OCI-M2 (cell line): Measurements from ENCODE around the gene TTBK2.
"Not testable (repeated sequence)": the region's sequence is repeated elsewhere in the genome, so short reads cannot be mapped to it uniquely, and the experiment has no call there.

Source experiments
- DNase-seq: peaks from one replicate; lab custom pipeline; 2025; ENCODE audit not compliant: unreplicated experiment; lab: John Stamatoyannopoulos, UW

TTBK2 gene

DNA sequence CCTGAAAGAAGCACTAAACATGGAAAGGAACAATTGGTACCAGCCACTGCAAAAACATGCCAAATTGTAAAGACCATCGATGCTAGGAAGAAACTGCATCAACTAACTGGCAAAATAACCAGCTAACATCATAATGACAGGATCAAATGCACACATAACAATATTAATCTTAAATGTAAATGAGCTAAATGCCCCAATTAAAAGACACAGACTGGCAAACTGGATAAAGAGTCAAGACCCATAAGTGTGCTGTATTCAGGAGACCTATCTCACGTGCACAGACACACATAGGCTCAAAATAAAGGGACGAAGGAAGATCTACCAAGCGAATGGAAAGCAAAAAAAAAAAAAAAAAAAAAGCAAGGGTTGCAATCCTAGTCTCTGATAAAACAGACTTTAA, 154.5 kb downstream of the TTBK2 start:
- not testable (repeated sequence) for DNase-seq

DNA sequence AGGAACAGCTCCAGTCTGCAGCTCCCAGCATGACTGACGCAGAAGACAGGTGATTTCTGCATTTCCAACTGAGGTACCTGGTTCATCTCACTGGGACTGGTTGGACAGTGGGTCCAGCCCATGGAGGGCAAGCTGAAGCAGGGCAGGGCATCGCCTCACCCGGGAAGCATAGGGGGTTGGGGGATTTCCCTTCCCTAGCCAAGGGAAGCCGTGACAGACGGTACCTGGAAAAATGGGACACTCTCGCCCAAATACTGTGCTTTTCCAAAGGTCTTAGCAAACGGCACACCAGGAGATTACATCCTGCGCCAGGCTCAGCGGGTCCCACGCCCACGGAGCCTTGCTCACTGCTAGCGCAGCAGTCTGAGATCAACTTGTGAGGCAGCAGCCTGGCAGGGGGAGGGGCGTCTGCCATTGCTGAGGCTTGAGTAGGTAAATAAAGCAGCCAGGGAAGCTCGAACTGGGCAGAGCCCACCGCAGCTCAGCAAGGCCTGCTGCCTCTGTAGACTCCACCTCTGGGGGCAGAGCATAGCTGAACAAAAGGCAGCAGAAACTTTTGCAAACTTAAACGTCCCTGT, 156.3 kb downstream of the TTBK2 start:
- DNase-seq: not testable (repeated sequence)

DNA sequence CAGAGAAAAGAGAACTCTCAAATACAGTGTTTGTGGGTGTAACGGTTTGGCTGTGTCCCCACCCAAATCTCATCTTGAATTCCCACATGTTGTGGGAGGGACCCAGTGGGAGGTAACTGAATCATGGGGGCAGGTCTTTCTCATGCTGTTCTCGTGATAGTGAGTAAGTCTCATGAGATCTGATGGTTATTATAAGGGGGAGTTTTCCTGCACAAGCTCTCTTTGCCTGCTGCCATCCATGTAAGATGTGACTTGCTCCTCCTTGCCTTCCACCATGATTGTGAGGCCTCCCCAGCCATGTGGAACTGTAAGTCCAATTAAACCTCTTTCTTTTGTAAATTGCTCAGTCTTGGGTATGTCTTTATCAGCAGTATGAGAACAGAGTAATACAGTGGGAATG, 158.8 kb downstream of the TTBK2 start:
- not testable (repeated sequence) for DNase-seq

DNA sequence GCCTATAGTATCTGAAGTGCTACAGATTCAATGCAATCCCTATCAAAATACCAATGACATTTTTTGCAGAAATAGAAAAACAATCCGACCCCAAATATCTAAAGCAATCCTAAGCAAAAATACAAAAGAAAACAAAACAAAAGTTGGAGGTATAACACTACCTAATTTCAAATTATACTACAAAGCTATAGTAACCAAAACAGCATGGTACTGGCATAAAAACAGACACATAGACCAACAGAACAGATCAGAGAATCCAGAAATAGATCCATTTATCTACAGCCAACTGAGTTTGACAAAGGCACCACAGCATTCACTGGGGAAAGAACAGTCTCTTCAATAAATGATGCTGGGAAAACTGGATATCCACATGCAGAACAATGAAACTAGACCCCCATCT, 159.8 kb downstream of the TTBK2 start:
- no peak for DNase-seq

DNA sequence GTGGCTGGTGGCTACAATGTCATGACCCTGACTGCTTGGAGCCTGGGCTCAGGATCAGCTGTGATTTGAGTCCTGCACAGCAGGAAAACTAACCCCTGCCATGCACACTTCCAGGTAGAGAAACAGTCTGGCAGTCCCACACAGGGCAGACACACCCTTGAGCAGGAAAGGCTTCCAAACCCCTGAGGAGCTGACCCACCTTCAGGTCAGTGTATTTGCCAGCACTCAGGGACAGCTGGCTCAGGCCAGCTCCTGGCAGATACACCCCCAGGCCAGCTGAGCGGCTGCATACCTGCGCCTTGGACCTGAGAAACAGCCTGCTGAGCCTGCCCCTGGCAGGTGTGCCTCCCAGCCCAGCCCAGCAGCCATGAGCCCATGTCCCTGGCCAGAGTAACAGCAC, 161.5 kb downstream of the TTBK2 start:
- DNase-seq: no peak

DNA sequence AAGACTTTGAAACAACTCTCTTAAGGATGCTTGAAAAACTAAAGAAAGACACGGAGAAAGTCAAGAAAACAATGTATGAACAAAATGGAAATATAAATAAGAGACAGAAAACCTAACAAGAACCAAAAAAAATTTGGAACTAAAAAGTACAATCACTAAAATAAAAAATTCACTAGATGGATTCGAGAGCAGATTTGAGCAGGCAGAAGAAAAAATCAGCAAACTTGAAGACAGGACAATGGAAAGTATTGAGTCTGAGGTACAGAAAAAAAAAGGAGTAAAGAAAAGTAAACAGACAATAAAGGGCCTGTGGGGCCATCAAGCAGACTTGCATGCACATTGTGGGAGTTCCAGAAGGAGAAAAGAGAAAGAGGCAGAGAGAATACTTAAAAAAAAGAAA, 170.3 kb downstream of the TTBK2 start:
- no peak for DNase-seq

DNA sequence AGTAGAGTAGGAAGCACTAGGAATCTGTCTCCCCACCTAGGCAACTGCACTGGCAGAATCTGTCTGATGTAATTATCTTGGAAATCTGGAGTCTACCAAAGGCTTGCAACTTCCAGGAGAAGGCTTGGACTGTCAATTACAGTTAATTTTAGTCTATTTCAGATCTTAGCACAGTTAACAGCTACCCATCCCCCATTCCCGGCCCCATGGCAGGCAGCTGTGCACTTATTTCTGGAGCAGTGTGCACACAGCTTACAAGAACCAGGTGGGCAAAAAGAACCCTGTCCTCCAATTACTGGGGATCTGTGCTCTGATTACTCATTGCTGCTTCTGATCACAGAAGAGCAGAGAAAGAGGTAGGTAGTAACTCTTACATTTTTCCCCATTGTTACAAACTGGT, 171.3 kb downstream of the TTBK2 start:
- DNase-seq: no peak

DNA sequence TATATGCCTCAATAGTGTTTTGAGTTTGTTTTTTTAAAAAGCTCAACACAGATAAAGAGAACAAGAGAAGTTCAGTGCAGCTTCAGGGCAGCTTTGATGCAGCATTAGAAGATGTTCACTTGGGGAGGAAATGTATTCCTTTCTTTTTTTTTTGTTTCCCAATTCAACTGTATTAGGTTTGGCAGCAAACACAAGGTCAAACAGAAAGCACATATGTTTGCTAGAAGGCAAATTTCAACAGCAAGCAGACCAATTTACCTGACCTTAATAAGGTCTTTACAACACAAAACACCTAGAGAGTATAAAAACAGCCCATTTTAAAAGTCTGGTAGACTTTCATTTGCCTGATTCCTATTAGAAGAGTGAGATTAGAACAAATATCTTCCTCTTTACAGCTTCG, 176.4 kb downstream of the TTBK2 start:
- no peak for DNase-seq

DNA sequence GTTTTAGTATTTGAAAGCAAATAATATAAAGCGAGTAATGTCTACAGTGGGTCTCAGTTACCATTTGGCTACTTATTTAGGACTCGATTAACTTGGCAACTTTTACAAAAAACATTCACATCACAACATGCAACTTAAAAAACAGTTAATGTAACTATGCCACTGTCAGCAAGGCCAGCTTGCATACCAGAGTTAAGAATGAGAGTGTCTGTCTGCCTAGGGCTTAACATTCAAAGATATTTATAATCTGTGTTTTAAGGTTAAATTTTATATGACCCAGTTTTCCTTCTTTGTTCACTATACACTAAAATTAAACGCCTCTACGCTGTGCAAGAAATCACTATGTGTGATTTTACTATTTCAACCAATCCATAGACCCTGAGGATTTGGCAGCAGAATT, 178.4 kb downstream of the TTBK2 start:
- DNase-seq: no peak

DNA sequence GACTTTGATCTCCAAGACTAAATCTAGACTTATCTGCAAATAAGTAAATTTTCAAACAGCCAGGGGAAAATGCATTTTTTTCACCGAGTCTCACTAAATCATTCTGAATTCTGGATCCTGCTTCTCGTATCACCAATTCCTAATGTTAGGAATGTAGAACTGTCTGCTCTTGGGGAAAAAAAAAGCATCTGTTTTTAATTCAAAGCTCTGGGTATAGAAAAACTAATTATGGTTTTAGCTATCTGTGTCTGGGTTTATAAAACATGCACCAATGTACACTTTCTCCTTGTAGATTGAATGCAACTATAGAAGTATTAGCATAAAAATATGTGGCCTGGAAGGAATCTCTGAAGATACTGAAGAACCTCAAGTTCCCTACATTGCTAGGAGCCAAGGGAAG, 178.9 kb downstream of the TTBK2 start:
- no peak for DNase-seq

DNA sequence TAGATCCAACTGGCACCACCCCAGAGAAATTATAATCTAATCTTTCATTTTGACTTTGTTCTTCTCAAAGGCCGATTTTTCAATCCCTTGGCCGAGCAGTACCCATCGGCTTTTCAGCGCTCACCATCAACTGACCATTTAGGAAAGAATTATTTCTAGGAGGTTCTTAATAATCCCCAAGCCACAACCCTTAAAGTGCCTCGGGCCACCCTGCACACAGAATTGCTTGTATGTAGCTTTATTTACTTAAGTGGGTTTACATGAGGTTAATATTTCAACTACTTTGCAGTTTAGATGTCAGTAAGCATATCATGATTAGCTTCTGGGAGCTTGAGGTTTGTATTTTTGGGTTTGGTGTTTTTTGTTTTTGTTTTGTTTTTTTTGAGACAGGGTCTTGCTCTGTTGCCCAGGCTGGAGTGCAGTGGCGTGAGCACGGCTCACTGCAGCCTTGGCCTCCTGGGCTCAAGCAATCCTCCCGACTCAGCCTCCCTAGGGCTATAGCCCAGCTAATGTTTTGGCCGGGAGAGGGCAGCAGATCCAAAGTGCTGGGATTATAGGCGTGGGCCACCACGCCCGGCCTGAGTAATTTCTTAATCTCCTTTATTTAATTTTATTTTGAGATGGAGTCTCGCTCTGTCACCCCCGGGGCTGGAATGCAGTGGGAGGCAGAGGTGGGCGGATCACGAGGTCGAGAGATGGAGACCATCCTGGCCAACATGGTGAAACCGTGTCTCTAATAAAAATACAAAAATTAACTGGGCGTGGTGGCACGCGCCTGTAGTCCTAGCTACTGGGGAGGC, 182.8 kb downstream of the TTBK2 start:
- no peak for DNase-seq

DNA sequence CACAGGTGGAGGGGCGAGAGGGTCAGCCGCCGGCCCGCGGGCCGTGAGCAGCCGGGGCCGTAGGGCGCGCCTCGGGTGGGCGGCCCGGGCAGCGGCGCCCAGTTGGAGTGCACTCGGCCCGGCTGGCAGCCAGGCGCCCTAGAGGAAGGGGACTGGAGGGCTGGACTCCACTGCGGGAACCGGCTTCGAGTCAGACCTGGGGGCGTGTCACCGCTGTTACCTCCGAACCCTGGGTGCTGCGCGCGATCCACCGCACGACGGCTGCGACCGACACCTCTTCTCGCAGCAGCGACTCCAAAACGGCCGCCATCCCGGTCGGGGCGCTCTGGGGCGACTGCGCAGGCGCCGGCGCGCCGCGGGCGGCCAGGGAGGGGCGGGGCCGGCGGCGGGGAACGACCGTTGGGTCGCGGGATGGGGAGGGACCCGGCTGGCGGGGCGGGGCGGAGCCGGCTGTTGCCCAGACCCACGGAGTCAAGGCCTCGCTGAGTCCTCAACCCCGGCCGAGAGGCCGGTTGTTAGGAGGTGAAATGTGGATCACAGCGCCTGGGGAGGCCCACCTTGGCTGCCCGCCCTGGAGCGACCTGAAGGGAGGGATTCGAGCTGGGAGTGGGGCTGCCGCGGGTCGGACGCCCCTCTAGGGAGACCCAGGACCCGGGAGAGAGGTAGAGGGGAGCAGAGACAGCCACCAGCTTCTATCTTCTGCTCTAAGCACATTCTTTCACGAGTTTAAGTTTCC, 183.6 kb downstream of the TTBK2 start, which contains the start of gene CDAN1:
TSS of gene CDAN1 (minus strand) at position 336 of the 736 bp plus-strand sequence. CDS start at position 310, 26 bp downstream.
- no peak for DNase-seq

DNA sequence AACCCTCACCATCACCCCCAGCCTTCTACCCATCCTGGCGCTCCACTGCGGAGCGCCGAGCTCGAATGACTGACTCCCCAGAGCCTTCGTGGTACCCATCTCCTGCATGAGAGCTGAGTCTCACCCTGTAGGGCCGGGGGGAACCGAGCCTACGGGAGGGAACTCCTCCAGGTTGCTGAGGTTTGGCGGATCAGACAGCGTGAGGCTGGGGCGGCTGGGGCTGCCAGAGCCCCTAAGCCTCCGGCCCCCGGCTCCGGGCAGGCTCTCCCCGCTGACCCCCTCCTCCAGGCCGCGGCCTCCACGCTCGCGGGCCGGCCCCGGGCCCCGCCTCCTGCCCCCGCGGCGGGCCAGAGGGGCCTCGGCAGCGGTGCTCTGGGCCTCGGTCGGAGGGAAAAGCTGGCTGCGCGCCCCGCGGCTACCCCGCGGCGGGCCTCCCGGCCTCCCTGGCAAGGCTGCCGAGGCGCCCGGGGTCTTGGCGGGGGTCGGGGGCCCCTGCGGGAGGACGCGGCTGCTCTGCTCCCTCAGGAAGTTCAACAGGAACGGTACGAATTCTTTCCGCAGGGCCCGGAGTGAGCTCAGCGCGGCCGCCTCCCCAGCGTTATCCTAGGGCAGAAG, 184.3 kb downstream of the TTBK2 start:
- no peak for DNase-seq

DNA sequence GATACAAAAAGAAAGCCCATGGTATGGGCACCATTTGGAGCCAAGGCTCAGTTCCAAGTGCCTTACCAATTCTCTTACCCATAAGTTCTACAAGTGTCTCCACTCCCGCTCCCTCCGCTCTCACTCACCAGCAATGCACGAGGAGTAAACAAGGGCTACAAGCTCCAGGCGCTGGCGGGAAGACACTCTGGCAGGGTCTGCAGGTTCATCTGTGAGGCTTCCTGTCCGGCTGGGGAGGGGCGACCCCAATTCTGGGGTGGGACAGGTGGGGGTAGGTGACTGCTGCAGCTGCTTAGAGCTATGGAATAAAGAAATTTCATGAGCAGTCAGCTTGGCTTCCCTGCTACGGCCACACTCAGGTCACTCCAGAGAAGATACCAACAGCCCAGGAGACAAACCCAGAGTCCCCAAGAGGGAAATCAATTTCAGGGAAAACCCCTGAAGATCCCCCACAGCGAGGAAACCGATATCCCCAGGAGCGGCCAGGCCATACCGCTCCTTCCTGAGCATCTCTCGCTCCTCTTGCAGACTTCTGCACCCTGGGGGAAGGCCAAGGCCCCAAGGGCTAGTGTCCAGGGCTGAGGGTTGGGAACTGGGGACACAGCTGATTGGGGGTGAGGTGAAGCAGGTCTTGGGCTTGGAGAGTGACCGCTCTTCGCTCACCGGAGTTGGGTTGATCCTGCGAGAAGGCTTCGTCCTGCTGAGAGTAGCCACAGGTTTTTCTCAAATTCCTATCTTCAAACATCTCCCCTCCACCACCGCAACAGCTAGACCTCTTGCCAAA, 185.0 kb downstream of the TTBK2 start:
- DNase-seq: no peak

DNA sequence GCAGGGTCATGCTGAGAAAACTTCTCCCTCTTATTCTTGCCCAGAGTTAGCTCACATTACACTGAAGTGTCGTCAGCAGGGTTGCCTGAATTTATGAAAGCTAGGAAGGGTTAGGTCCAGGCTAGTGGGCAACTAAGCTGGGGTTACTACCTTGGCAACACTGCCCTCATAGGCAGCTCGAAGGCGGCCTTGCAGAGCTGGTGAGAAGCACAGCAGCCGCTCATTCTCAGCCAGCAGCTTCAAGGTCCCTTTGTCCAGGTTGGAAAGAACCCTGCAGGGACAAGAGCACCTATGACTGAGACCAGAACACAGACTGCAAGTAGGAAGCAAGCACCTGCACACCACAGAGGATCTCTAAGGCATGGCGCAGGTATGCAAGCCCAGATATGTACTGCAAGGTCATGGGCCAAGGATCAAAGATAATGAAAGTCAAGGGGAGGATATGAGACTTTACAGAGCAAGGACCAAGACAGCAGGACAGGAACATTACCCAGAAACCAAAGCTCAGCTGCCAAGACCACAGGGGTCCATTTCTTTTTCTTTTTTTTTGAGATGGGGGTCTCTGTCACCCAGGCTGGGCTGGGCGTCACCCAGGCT, 186.4 kb downstream of the TTBK2 start:
- no peak for DNase-seq

DNA sequence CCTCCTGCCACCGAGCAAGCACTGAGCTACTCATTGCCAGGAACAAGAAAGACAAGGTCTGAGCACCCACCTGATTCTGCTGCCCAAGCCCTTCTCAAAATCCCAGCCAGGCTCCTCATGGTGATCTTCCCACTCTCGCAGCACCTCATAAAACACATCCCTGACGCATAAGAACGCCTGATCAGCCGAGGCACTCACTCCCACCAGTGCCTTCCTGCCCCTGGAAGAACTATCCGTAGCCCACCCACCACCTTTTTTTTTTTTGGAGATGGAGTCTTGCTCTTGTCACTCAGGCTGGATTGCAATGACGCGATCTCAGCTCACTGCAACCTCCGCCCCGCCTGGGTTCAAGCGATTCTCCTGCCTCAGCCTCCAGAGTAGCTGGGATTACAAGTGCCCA, 187.6 kb downstream of the TTBK2 start:
- DNase-seq: no peak

DNA sequence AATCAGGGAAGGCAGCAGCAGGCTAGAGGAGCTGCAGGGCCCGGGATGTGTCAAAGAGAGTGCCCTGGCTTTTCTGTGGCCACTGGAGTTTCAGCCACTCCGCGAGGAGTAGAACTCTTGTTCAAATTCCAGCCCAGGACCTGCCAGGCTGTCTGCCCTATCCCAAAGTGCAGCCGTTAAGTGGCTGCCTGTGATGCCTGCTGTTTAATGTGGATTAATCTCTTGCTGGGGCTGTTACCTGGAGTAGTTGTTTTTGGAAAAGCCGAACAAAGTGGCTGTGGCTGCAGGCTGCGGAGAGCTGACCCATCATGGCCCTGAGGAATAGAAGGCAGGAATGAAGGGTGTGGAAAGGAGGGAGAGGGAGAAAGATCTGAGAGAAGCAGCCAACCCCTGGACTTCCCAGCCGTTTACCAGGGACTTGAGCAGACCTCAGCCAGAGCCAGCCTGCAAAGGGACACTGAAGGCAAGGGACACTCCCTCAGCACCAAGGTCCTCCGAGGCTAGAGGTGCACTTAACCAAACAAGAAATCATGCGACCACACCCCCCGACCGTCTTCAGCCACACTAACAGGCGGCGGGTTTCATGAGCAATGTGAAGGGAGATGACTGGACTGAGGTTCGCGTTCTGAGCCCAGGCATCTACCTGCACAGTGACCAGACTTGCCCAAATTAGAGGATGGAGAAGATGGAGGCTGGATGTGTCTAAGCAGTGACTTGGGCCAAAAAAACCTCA, 188.3 kb downstream of the TTBK2 start:
- DNase-seq: no peak

DNA sequence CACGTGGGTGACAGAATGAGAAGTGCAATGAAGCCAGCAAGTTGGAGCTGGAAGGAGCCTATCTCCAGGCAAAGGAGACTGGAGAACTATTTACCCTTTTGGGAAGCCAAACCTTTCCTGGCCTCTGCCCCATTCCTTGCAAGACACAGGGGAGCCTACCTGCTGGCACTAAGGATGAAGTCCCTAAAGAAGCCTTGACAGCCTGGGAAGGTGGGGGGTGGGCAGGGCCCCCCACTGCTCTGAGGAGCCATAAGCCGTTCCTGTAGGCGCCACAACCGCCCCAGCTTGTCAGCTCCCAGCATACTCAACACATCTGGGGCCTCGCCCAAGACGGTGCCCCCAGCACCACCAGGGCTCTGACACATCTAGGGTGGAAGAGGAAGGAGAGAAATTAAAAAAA, 189.1 kb downstream of the TTBK2 start:
- DNase-seq: no peak

DNA sequence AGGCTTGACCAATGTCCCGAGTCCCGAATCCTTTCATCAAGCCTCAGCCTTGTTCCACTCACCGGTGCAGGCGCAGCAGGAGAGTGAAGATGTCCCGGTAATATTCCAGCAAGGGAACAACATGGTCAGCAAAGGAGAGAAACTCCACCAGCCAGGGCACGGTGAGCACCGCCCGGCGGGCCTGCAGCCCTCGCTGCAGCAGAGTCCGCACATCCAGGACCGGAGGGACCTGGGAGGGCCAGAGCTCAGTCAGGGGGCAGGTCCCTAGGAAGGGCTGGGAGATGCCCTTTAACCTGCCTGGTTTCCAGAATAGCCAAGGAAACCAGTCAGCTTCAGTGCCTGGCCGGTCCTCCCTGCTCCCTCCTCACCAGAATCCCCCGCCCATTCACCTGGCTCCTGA, 190.0 kb downstream of the TTBK2 start:
- no peak for DNase-seq

DNA sequence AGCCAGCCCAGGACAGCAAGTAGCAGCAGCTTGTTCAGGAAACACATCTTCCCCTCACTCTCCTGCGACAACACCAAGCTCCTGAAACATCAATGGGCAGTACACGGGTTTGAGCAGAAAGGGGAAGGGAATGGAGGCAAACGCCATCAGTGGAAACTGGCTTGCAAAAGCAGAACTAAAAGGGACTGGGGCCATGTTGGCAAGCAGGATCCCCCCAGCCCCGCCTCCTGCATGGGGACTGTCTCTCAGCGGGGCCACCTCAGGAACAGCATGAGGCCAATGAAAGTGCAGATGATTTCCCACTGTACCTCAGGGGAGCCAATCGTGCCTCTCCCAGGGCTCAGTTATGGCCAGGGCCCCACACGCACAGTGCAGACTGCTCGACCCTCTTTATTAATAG, 190.4 kb downstream of the TTBK2 start:
- DNase-seq: no peak
